M059J (cell line): ENCODE data around the gene SLAIN2. TPM values are rescaled to one million over a fixed set of nuclear protein-coding genes. Genes with fewer than 3 reads are reported as not detected.
A peak's percentile ranks its signal among the peaks of the same experiment; 100 is the strongest.

Experiments
- DNase-seq: peaks from one replicate; pipeline ENCODE4 v3.0.0-alpha.2; 2012; ENCODE audit warnings: low read depth
- total RNA-seq: library from RNA; depleted of rRNA; stranded (reverse); fragments of >200 nt; shearing (Covaris generic); gene quantifications from 2 replicates; pipeline ENCODE4 v1.2.3, GENCODE V29; 2014

Gene SLAIN2
- total RNA-seq, 1 experiment from 2014 or later, result 82.8 TPM

DNA sequence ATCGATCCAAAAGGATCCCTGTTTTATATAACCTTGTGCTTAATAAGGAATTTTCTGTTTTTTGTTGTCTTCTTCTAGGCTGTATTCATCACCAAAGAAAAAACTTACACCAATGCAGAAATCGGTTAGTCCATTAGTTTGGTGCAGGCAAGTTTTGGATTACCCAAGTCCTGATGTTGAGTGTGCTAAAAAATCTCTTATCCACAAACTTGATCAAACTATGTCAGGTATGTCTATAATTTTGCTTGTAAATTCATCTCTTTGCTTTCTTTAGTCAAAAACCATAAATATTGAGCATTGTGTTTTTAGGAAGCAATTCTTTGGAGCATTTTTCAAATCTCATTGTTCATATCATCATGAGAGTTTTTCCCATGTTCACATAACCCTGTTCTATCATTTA lies 28.4 kb downstream of the SLAIN2 start:
- no peak for DNase-seq

GRCh38 chr4:48370260-48371134 lies 29.2 kb downstream of the SLAIN2 start:
- no peak for DNase-seq

- DNase-seq, result peak; percentile 28
Measured at GRCh38 chr4:48372272-48372671, 30.9 kb downstream of the SLAIN2 start.

DNA sequence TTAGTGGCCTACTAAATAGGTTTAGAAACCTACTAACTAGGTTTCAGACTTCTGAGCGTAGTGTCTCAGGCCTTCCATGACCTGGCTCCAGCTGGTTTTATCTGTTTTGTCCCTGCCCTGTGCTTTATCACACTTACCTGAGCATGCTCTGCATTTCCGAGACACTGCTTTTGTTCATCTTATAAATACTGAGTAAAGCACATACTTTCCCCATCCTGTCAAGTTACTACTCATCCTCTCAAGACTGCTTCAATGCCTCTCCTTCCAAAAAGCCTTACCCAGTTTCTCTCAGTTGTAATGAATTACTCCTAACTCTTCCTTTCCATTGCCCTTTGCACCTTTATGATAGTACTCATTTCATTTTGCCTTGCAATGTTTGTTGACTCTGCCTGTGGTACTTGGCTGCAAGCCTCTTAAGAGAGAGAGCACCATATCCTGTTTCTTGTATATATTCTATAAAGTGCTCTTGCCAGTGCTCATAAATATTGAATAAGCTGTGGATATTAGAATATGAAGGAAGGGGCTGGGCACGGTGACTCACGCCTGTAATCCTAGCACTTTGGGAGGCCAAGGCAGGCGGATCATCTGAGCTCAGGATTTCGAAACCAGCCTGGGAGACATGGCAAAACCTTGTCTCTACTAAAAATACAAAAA lies 34.4 kb downstream of the SLAIN2 start:
- DNase-seq, result peak; percentile 85

DNA sequence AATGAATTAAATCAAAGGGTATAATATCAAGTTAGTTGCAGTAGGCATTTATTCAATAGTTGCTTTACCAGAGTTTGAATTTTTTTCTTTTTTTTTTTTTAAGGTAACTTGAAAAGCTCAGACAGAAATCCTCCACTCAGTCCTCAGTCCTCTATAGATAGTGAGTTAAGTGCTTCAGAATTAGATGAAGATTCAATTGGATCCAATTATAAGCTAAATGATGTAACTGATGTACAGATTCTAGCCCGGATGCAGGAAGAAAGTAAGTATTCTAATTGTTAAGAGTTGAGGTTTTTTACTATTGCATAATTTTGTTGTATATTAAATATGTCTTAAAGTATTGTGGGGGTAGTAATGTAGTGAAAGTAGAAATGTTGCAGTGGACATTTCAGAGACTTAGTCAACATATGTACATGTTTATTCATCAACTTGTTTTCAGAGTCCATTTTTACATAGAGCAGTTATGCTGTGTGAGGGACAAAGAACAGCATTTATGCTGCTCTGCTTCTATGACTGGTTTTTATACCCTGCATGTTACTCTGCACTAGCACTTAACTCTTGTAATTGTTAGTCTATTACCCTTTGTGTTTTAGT lies 38.4 kb downstream of the SLAIN2 start:
- DNase-seq, result no peak

- DNase-seq, result no peak
Measured at GRCh38 chr4:48380583-48381167, 39.3 kb downstream of the SLAIN2 start.

- DNase-seq, result peak; percentile 46
Measured at GRCh38 chr4:48388525-48389154, 47.3 kb downstream of the SLAIN2 start.

DNA sequence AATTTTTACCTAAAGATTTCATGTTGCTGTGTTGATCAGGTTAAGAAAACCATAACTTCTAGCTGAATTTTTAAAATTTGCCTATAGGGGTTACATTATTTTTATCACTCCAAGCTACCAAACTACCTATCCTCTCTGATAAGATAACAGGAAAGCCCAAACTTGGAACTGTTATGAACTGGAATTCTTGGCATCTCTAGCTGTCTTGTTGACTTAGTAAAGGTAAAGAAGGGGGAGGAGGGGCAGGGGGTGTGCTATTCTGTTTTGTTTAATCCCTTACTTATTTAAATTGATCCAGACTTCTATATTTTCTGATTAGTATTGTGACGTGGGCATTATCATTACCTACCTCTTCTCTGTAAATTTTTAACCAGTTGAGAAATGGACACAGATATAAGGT lies 54.7 kb downstream of the SLAIN2 start:
- no peak for DNase-seq

- no peak for DNase-seq
Measured at GRCh38 chr4:48400416-48400815, 59.1 kb downstream of the SLAIN2 start.

- DNase-seq, result no peak
Measured at GRCh38 chr4:48403358-48403757, 62.0 kb downstream of the SLAIN2 start.

GRCh38 chr4:48403779-48404178 lies 62.5 kb downstream of the SLAIN2 start:
- DNase-seq, result no peak

GRCh38 chr4:48405924-48406323 lies 64.6 kb downstream of the SLAIN2 start:
- DNase-seq, result no peak

DNA sequence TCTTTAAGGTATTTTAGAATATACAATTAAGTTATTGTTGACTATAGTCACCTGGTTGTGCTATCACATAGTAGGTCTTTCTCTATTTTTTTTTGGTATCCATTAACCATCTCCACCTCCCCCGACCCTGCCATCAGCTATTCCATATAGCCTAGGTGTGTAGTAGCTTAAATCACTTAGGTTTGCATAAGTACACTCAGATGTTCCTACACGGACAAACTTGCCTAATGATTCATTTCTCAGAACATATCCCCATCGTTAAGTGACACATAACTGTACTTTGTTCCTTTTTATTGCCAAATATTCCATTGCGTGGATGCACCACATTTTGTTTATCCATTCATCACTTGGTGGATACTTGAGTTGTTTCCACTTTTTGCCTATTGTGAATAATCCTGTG lies 67.9 kb downstream of the SLAIN2 start:
- peak; percentile 14 for DNase-seq

GRCh38 chr4:48410812-48411211 lies 69.5 kb downstream of the SLAIN2 start:
- no peak for DNase-seq

DNA sequence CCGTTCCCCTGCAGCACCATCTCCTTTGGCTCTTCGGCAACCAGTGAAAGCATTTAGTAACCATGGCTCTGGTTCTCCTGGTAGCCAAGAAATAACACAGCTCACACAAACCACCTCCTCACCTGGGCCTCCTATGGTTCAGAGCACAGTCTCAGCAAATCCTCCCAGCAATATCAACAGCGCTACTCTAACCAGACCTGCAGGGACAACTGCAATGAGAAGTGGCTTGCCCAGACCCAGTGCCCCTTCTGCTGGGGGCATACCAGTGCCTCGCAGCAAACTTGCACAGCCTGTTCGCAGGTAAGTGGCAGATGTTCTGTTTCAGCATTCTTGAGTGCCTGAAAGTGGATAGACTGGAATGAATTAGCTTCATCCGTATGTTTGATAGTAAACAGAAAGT lies 78.8 kb downstream of the SLAIN2 start:
- no peak for DNase-seq

DNA sequence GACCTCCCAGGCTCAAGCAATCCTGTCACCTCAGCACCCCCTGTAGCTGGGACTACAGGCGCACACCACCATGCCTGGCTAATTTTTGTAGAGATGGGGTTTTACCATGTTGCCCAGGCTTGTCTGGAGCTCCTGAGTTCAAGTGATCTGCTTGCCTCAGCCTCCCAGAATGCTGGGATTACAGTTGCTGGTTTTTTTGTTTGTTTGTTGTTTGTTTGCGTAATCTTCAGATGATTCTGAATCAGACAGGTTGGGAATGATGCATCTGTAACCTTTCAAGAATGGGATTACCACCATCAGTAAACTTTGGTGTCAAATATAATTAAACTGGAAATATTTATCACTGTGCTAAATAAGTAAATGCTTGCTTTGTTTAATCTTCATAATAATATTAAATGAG lies 79.8 kb downstream of the SLAIN2 start:
- no peak for DNase-seq

GRCh38 chr4:48428926-48429325 lies 87.6 kb downstream of the SLAIN2 start:
- no peak for DNase-seq

GRCh38 chr4:48429709-48430474 lies 88.6 kb downstream of the SLAIN2 start:
- no peak for DNase-seq

DNA sequence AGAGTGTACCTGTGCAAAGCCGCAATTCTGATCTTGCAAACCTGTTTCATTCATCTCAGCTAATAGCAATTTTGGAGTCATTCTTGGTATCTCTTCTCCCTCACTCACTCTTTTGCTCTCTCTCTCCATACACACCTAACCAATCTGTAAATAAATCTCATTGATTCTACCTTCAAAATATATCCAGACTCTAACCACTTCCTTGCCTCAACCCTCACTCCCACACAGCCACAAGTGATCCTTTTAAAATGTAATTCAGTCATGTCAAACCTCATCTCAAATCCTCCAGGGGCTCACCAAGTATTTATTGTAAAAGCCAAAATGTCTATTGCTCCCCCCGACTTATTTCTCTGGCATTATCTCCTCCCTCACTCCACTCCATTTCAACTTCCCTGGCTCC lies 90.1 kb downstream of the SLAIN2 start:
- DNase-seq, result no peak

DNA sequence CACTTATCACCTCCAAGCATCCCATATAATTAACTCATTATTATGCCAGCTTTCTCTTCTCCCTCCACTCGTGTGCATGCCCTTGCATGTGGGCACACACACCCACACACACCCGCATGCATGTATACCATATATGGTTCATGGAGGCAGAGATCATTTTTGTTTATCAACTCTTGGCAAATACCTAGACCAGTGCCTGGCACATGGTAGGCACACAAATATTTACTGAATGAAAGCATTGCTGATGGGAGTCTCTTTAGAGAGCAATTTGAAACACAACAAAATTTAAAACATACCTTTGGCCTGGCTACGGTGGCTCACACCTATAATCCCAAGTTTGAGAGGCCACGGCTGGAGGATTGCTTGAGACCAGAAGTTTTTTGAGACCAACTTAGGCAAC lies 90.7 kb downstream of the SLAIN2 start:
- DNase-seq, result no peak

GRCh38 chr4:48436318-48436717 lies 95.0 kb downstream of the SLAIN2 start:
- no peak for DNase-seq
